AG04450 (cell line): Measurements from ENCODE around the gene DSCAML1. TPM values are rescaled to one million over a fixed set of nuclear protein-coding genes. Genes with fewer than 3 reads are reported as not detected.

ENCODE experiments used
- CTCF ChIA-PET: fragments of 300-600, 350-600 bp; formaldehyde crosslinking; extraction: SDS; loops from one replicate; lab custom pipeline; 2022; ENCODE audit warnings: antibody characterized with exemption, inconsistent platforms; lab: Charles Lee
- POLR2A ChIA-PET: fragments of 350-600 bp; formaldehyde crosslinking; extraction: SDS; loops from one replicate; lab custom pipeline; 2021; ENCODE audit warnings: antibody characterized with exemption, inconsistent platforms; lab: Yijun Ruan, JAX
- DNase-seq: peaks from one replicate; pipeline ENCODE4 v3.0.0-alpha.2; 2011; ENCODE audit warnings: low read depth, low spot score
- H3K27ac ChIP-seq: one replicate; pipeline ENCODE4 v1.5.1; 2012; ENCODE audit warnings: low read depth, low read length, control low read depth
- H3K27me3 ChIP-seq: one replicate; pipeline ENCODE4 v1.6.0; 2012; ENCODE audit warnings: low read length; ENCODE audit not compliant: control insufficient read depth, insufficient read depth
- H3K4me3 ChIP-seq: 2 replicates; pipeline ENCODE4 v1.5.1; 2011; ENCODE audit warnings: mild to moderate bottlenecking, low read depth, low read length, control low read depth
- H3K9me3 ChIP-seq: 2 replicates; pipeline ENCODE4 v1.5.1; 2012; ENCODE audit warnings: low read length; ENCODE audit not compliant: control insufficient read depth, insufficient read depth
- polyA plus RNA-seq: library from polyadenylated mRNA; depleted of rRNA; stranded (reverse); fragments of >200 nt; gene quantifications from 2 replicates; pipeline ENCODE4 v1.2.3, GENCODE V29; 2011
- TF ChIP-seq, protein P1 (sequence below): IDR thresholded peaks from 2 replicates; pipeline ENCODE4 v1.5.1; 2011; ENCODE audit warnings: low read depth, low read length, control low read depth, inconsistent platforms

The DSCAML1 gene
- polyA plus RNA-seq, 1 experiment: not detected

DNA sequence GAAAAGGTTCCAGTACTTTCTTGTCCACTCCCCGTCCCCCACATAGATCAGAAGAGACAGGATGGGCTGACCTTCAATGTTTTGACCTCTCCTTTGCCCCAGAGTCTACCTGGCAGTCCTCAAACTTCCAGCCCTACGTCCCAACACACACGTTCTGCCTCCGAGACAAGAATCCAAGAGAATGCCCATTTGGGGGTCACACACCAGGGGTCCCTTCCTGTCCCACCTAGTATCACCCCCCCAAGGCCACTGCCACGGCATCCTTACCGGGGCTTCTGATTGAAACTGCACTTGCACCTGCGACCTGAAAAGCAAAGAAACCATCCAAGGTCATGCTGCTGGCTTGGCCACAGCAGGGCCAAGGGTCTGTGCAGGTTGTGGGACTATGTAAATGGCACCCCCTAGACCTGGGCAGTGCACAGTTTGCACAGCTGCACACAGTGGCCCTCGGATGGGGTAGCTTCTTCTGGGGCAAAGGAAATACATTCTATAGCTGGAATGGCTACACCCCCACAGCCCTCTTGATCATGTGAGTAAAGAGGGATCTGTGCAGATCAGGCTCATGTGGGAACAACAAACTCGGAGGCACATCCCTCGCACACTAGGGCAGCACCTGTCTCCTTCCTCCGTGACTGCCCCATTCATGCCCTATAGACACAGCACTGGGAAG lies 44.0 kb upstream of the DSCAML1 start:
- TF ChIP-seq, protein P1, sequence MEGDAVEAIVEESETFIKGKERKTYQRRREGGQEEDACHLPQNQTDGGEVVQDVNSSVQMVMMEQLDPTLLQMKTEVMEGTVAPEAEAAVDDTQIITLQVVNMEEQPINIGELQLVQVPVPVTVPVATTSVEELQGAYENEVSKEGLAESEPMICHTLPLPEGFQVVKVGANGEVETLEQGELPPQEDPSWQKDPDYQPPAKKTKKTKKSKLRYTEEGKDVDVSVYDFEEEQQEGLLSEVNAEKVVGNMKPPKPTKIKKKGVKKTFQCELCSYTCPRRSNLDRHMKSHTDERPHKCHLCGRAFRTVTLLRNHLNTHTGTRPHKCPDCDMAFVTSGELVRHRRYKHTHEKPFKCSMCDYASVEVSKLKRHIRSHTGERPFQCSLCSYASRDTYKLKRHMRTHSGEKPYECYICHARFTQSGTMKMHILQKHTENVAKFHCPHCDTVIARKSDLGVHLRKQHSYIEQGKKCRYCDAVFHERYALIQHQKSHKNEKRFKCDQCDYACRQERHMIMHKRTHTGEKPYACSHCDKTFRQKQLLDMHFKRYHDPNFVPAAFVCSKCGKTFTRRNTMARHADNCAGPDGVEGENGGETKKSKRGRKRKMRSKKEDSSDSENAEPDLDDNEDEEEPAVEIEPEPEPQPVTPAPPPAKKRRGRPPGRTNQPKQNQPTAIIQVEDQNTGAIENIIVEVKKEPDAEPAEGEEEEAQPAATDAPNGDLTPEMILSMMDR: no peak
- no peak for DNase-seq
- no peak overlapping the region for H3K4me3 ChIP-seq
- POLR2A ChIA-PET: no interaction called here
- H3K9me3 ChIP-seq: no peaks in the 10 kb centered on the region
- CTCF ChIA-PET: interaction anchor here (1.0 to 8.9 kb wide), 3 partner anchors 13 to 107 kb away, joined by 3 to 256 read pairs (median 4); no protein-coding TSS in a partner anchor
- H3K27ac ChIP-seq: no peak overlapping the region
- H3K27me3 ChIP-seq: peaks cover 14% of the 10 kb centered on the region

DNA sequence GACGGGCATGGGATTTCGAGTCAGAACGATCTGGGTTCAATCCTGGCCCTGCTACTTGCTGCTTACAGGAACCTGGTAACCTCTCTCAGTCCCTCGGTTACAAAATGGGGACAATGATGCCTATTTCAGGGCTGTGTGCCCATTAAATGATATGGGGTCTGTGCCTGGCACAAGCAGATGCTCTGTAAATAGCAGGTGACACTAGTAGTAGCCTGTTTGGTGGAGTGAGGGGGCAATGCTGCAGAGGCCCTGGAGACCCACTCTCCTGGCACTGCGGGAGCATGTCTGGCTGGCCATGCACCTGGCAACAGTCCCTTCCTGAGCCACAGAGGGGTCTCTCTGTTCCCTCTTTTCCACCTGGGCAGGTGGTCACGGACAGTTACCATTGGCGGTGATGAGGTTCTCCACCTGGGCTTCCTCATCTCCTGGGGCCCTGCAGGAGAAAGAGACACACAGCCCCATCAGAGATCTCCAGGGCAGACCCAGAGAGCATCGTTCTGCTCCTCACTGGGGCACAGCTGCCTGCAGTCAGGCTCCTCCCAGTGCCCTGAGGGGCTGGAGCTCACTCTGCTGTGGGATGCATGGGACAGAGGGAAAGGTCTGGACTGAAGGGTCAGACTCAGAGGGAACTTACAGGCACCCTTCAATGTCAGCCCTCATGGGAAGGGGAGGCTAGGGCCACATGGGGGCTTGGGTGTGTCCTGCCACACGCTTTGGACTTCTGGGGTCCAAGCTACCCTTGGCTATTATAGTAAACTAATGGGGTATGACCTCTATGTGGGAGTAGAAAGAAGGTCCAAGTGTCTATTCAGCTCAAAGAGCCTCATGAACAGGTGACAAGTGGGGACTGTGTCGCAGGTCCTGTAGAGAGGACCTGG lies 43.2 kb upstream of the DSCAML1 start:
- no peak overlapping the region for H3K4me3 ChIP-seq
- peaks cover 14% of the 10 kb centered on the region for H3K27me3 ChIP-seq
- H3K9me3 ChIP-seq: no peaks in the 10 kb centered on the region
- ChIA-PET CTCF (interaction anchor here (0.8 to 8.9 kb wide), 4 partner anchors 13 to 108 kb away, joined by 3 to 256 read pairs (median 4); no protein-coding TSS in a partner anchor), POLR2A (no interaction called here)
- TF ChIP-seq, protein P1: no peak
- no peak overlapping the region for H3K27ac ChIP-seq
- no peak for DNase-seq

DNA sequence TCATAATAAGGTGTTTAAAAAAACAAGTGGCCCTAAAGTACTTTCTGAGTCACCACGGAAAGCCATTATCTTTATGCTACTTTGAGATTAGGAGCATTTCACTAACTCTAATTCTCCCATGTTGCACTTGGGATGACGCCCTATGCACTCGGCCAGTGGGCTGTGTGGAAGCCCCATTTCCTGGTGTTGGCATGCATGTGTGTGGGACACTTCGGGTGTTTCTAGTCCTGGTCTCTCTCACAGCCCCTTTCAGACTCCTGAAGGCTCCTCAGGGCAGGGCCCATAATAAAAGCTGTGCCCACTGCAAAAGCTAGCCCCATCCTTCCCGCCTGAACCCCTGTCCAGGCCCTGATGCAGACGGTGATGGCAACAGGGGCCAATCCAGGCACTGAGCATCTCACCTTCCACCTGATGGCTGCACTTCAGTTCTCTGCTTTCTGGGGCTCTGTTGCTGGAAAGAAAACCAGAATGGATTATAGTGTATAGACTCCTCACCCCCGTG lies 42.4 kb upstream of the DSCAML1 start:
- TF ChIP-seq, protein P1: no peak
- H3K9me3 ChIP-seq: no peaks in the 10 kb centered on the region
- no peak for DNase-seq
- CTCF ChIA-PET: interaction anchor here (8.9 kb wide), 1 partner anchor 108 kb away, joined by 256 read pairs; no protein-coding TSS in a partner anchor
- POLR2A ChIA-PET: no interaction called here
- H3K4me3 ChIP-seq: no peak overlapping the region
- peaks cover 14% of the 10 kb centered on the region for H3K27me3 ChIP-seq
- H3K27ac ChIP-seq: no peak overlapping the region

DNA sequence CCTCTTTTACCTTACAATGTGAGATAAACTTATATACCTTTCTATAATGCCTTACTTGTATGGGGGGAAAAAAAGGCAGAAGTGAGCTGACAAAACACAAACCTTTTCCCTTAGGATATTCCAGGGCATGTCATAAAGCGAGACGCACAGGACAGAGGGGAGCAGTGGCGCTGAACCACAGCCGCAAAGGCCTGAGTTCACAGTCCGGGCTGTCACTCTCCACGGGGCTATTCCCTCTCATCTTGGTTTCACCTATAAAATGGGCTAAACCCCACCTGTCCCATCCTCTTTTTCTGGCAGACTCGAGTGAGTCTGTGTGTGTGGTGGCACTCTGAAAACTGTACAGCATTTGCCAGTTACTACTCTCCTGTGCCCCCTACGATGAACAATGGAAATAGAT lies 41.9 kb upstream of the DSCAML1 start:
- H3K27ac ChIP-seq: no peak overlapping the region
- TF ChIP-seq, protein P1: no peak
- no peaks in the 10 kb centered on the region for H3K9me3 ChIP-seq
- H3K27me3 ChIP-seq: peaks cover 18% of the 10 kb centered on the region
- H3K4me3 ChIP-seq: no peak overlapping the region
- no peak for DNase-seq
- ChIA-PET POLR2A (no interaction called here), CTCF (interaction anchor here (8.9 kb wide), 1 partner anchor 109 kb away, joined by 256 read pairs; no protein-coding TSS in a partner anchor)
